ENCODE measurements around the gene TRPM5. TPM values are rescaled to one million over a fixed set of nuclear protein-coding genes. Genes with fewer than 3 reads are reported as not detected.

TRPM5 gene
- 0.11 TPM in 1 of 2 replicates, not detected in the other for total RNA-seq (2021; fragmentation: NEBNext Ultra II Directional; extraction: Animal tissue kit (Norgen Biotek cat#: 25700))
- polyA plus RNA-seq (2011; rRNA removed) = 0.02 and 0.05 TPM in 2 replicates
- 0.04 TPM for polyA plus RNA-seq (2011; cell fraction: cytosol; rRNA removed)
- 0.24 TPM for polyA plus RNA-seq (2011; cell fraction: nucleus; rRNA removed)
- 0.04 TPM in 1 of 4 replicates, not detected in the others for polyA plus RNA-seq (2012, experiment 1 of 2)
- not detected for polyA plus RNA-seq (2012, experiment 2 of 2)
- 0.02 TPM for polyA plus RNA-seq (2013, experiment 1 of 2)
- 0.02 TPM for polyA plus RNA-seq (2013, experiment 2 of 2)
- not detected in 2 replicates for polyA minus RNA-seq (2011; rRNA and poly(A)+ RNA removed)
- polyA minus RNA-seq (2011; cell fraction: cytosol; rRNA and poly(A)+ RNA removed) = not detected
- polyA minus RNA-seq (2011; cell fraction: nucleus; rRNA and poly(A)+ RNA removed) = not detected
- long read RNA-seq, experiment 1 = 0 reads
- long read RNA-seq, experiment 2 = 0 reads

- H3K4me1 ChIP-seq (replicated peaks in 1 of 4; ENCODE audit: control insufficient read depth in 3 of 4, insufficient read depth in 4 of 4, low read length in 3 of 4) = peaks cover 0 to 3% (median 3%) of the 10 kb centered on the region in 4 experiments; a peak in 2 of 7 replicates
- H2AK5ac ChIP-seq (ENCODE audit: low read depth, low read length) = no peak within 1 kb of the TSS
- H2BK12ac ChIP-seq (ENCODE audit: low read depth, low read length) = no peak within 1 kb of the TSS
- peak within 1 kb of the TSS; percentile 68 for H4K8ac ChIP-seq (ENCODE audit: extremely low read depth, insufficient read depth, low read length)
- H3K79me2 ChIP-seq (ENCODE audit: control insufficient read depth in 1 of 2, insufficient read depth in 2 of 2, low read length in 2 of 2) = no peaks in the 10 kb centered on the region
- H3K4me2 ChIP-seq (ENCODE audit: insufficient read depth in 1 of 2, low read depth in 2 of 2, low read length in 2 of 2) = peak within 1 kb of the TSS; percentile 87 to 96
- peaks cover 27 to 71% (median 57%) of the 10 kb centered on the region in 4 experiments for H3K27me3 ChIP-seq (replicated peaks in 1 of 4; ENCODE audit: control insufficient read depth in 3 of 4, extremely low read depth in 1 of 4, insufficient read depth in 3 of 4, low read length in 3 of 4)
- no peak within 1 kb of the TSS; the same call in 1 of the 2 replicates for H3K18ac ChIP-seq (ENCODE audit: extremely low read depth, low read length)
- no peak within 1 kb of the TSS for H3K27ac ChIP-seq (ENCODE audit: low read depth, low read length)
- H2BK5ac ChIP-seq (ENCODE audit: low read depth, low read length) = no peak within 1 kb of the TSS
- TF ChIP-seq TEAD4 (IDR thresholded peaks at IDR 0.05; ENCODE audit: low read depth, low read length) = no peak
- peak in 1 of 3 experiments; percentile 8; a peak in 1 of 4 replicates for TF ChIP-seq CTCF (IDR thresholded peaks at IDR 0.05; ENCODE audit: control extremely low read depth in 1 of 3, insufficient read depth in 1 of 3, low read depth in 1 of 3, low read length in 3 of 3)
- no peak within 1 kb of the TSS for H4K5ac ChIP-seq (ENCODE audit: insufficient read length, low read depth, low read length)
- peaks cover 2 to 3% of the 10 kb centered on the region in 2 experiments for H4K20me1 ChIP-seq (replicated peaks in 1 of 2; ENCODE audit: control insufficient read depth in 1 of 2, insufficient read depth in 2 of 2, low read length in 2 of 2)
- no peaks in the 10 kb centered on the region for H3K36me3 ChIP-seq (ENCODE audit: control insufficient read depth in 2 of 4, insufficient read depth in 4 of 4, low read length in 3 of 4)
- H2BK20ac ChIP-seq (ENCODE audit: low read length) = no peak within 1 kb of the TSS
- H2BK15ac ChIP-seq (ENCODE audit: low read length) = peak within 1 kb of the TSS; percentile 72; the same call in 1 of the 2 replicates
- H3K79me1 ChIP-seq (ENCODE audit: low read depth, low read length) = no peaks in the 10 kb centered on the region
- DNase-seq (ENCODE audit: low read depth in 1 of 2, low spot score in 2 of 2) (peak in 1 of 2 experiments; percentile 84), FAIRE-seq (no peak)
- H3K9ac ChIP-seq (replicated peaks in 1 of 4; ENCODE audit: extremely low read depth in 1 of 4, low read depth in 3 of 4, low read length in 3 of 4) = peak within 1 kb of the TSS in 2 of 4 experiments; percentile 23 to 58; a peak in 2 of 7 replicates
- H4K91ac ChIP-seq (replicated peaks; ENCODE audit: insufficient read length, low read length) = no peak within 1 kb of the TSS
- ChIA-PET CTCF (ENCODE audit: partially characterized antibody) (interaction anchor here (0.6 to 3.9 kb wide), 6 partner anchors 16 to 540 kb away, joined by 3 to 33 read pairs (median 4); no protein-coding TSS in a partner anchor), POLR2A (ENCODE audit: partially characterized antibody) (no interaction called here)
- peak within 1 kb of the TSS; percentile 80; the same call in 1 of the 2 replicates for H2AFZ ChIP-seq (ENCODE audit: low read length)
- H3K23me2 ChIP-seq (ENCODE audit: low read depth, low read length) = peaks cover 7% of the 10 kb centered on the region; the same call in 1 of the 2 replicates
- 19% methylated on average over 18 of the region's 64 CpGs; no CpG with 5 or more reads in 1 of the 2 experiments for WGBS, 2 experiments (ENCODE audit: extremely low coverage in 1 of 2, insufficient coverage in 1 of 2, insufficient read length in 1 of 2, insufficient replicate concordance in 2 of 2, low coverage in 1 of 2, low lambda C conversion rate in 2 of 2, missing lambda C conversion rate in 1 of 2)
- H3K14ac ChIP-seq (ENCODE audit: insufficient read length) = no peak within 1 kb of the TSS
- no peak within 1 kb of the TSS for H3K4ac ChIP-seq (replicated peaks; ENCODE audit: insufficient read length, low read depth, low read length)
- H3K9me3 ChIP-seq (ENCODE audit: insufficient read depth in 2 of 2, low read depth in 1 of 2, low read length in 1 of 2) = no peaks in the 10 kb centered on the region
- no peak within 1 kb of the TSS for H2BK120ac ChIP-seq (replicated peaks; ENCODE audit: low read depth, low read length)
- no peak within 1 kb of the TSS for H3K23ac ChIP-seq (ENCODE audit: insufficient read length)
- H3K56ac ChIP-seq (replicated peaks; ENCODE audit: insufficient read length, low read depth, low read length) = no peak within 1 kb of the TSS
- peak within 1 kb of the TSS; percentile 33 to 70 (median 54); a peak in 7 of 8 replicates for H3K4me3 ChIP-seq (ENCODE audit: extremely low read depth in 1 of 4, insufficient read depth in 2 of 4, low read depth in 3 of 4, low read length in 4 of 4)
These were observed at the start of gene TRPM5 for GRCh38 chr11:2443881-2444820. Gene TRPM5 (minus strand): TSS chr11:2444514. CDS start chr11:2423036, 21,478 bp downstream.

Measured in H1 (cell line).